Activated T-helper 2 cell treated with anti-CD3 and anti-CD28 coated beads, Interferon-gamma antibody, Interleukin-2, Interleukin-4, amounts not matched to agents 10 μg/mL and 5 μg/mL and 100 μg/mL, durations not matched to agents 14 hours and 24 hours and 36 hours (primary cell): ENCODE measurements around the gene RTKN. TPM values are rescaled to one million over a fixed set of nuclear protein-coding genes. Genes with fewer than 3 reads are reported as not detected.
"Not testable (repeated sequence)": the region's sequence is repeated elsewhere in the genome, so short reads cannot be mapped to it uniquely, and the experiment has no call there.

Experiments used
- DNase-seq: peaks from one replicate; pipeline ENCODE4 v3.0.0; 2021; ENCODE audit warnings: low spot score
- H3K27ac Mint-ChIP-seq: one replicate; pipeline ENCODE4 v1.8.0; 2021; ENCODE audit warnings: mixed read lengths
- H3K27me3 Mint-ChIP-seq: one replicate; pipeline ENCODE4 v1.8.0; 2021; ENCODE audit warnings: low read depth, mixed read lengths
- H3K36me3 Mint-ChIP-seq: one replicate; pipeline ENCODE4 v1.8.0; 2021; ENCODE audit warnings: low read depth, mixed read lengths
- H3K4me1 Mint-ChIP-seq: one replicate; pipeline ENCODE4 v1.8.0; 2021; ENCODE audit warnings: low read depth, mixed read lengths
- H3K4me3 Mint-ChIP-seq: one replicate; pipeline ENCODE4 v1.8.0; 2021; ENCODE audit warnings: low read depth, mild to moderate bottlenecking, moderate library complexity, mixed read lengths
- H3K9me3 Mint-ChIP-seq: one replicate; pipeline ENCODE4 v1.8.0; 2021; ENCODE audit warnings: mixed read lengths
- intact Hi-C: fragments of 100-400 bp; cut with micrococcal nuclease; formaldehyde crosslinking; loops from one replicate; pipeline ENCODE4 v1.15.1; 2023
- total RNA-seq: library from RNA; stranded (reverse); gene quantifications from 2 replicates; pipeline ENCODE4 v1.2.3, GENCODE V29; 2022

The RTKN gene, protein sequence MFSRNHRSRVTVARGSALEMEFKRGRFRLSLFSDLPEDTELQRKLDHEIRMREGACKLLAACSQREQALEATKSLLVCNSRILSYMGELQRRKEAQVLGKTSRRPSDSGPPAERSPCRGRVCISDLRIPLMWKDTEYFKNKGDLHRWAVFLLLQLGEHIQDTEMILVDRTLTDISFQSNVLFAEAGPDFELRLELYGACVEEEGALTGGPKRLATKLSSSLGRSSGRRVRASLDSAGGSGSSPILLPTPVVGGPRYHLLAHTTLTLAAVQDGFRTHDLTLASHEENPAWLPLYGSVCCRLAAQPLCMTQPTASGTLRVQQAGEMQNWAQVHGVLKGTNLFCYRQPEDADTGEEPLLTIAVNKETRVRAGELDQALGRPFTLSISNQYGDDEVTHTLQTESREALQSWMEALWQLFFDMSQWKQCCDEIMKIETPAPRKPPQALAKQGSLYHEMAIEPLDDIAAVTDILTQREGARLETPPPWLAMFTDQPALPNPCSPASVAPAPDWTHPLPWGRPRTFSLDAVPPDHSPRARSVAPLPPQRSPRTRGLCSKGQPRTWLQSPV
- 2.2 and 3.9 TPM in 2 replicates for total RNA-seq

DNA sequence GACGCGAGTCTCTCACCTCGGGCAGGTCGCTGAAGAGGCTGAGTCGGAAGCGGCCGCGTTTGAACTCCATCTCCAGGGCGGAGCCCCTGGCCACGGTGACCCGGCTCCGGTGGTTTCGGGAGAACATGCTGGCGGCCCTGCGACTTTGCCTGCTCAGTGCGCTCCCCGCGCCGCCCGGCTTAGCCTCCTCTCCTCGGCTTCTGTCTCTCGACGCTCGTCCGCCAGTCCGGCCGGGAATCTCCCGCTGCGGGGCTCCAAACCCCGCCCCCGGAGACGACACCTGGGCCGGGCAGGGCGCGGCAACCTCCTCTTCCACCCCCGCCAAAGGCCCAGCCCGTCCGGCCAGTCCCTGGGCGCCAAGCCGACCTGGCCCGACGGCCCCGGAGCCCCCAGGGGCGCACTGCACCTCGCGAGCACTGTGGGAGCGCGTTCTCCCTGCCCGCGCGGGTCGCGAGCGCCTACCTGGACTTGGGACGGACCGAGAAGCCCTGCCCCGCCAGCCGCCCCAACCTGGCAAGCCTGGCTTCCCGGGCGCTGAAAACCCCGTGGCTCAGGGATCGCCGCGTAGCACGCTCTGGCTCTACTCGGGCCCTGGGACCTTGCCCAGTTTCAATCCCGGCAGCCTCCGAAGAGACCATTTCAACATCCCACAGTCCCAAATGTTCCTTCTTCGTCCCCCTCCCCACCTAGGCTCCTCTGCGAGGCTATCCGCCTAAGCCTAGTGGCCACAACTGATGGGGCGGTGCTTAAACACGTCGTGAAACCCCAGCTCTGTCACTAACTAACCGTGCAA, at the start of gene RTKN:
TSS of gene RTKN (minus strand) at position 248 of the 793 bp plus-strand sequence. CDS start at position 127, 121 bp downstream.
- Mint-ChIP-seq H3K9me3 (no peaks in the 10 kb centered on the region), H3K27ac (no peak within 1 kb of the TSS), H3K27me3 (peaks cover 35% of the 10 kb centered on the region), H3K4me1 (peaks cover 10% of the 10 kb centered on the region), H3K36me3 (no peaks in the 10 kb centered on the region), H3K4me3 (peak within 1 kb of the TSS; percentile 61)
- intact Hi-C loops, result loop anchor here (2.0 kb wide), 1 partner anchor 19 kb away; no protein-coding TSS in a partner anchor
- no peak for DNase-seq

DNA sequence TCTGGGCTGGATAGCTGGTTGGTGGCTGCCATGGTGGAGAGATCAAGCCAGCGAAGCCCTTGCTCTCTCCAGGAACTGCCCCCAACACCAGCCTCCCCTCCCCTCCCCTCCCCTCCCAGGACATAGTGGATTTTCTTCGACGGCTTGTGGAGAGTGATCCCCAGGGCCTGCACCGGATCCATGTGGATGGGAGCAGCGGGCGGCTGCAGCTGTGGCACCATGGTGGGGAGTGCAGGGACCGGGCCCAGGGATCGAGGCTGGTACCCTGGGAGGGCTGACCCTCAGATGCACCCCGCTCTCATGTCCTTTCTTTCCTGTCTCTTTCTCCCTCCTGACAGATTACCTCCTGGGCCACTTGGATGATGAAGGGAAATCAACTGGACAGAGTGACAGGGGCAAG, 48.2 kb upstream of the RTKN start:
- H3K27me3 Mint-ChIP-seq, result no peaks in the 10 kb centered on the region
- intact Hi-C loops, result loop anchor here (10.0 kb wide), 1 partner anchor 345 kb away; the partner anchor contains the start of gene HK2
- peaks cover 54% of the 10 kb centered on the region for H3K36me3 Mint-ChIP-seq
- DNase-seq, result no peak
- no peaks in the 10 kb centered on the region for H3K9me3 Mint-ChIP-seq
- no peak overlapping the region for H3K27ac Mint-ChIP-seq
- no peak overlapping the region for H3K4me3 Mint-ChIP-seq
- peaks cover 4% of the 10 kb centered on the region for H3K4me1 Mint-ChIP-seq

- DNase-seq, result no peak
- peaks cover 7% of the 10 kb centered on the region for H3K4me1 Mint-ChIP-seq
- peaks cover 52% of the 10 kb centered on the region for H3K36me3 Mint-ChIP-seq
- H3K27ac Mint-ChIP-seq, result no peak overlapping the region
- H3K4me3 Mint-ChIP-seq, result no peak overlapping the region
- H3K9me3 Mint-ChIP-seq, result no peaks in the 10 kb centered on the region
- no peaks in the 10 kb centered on the region for H3K27me3 Mint-ChIP-seq
- intact Hi-C loops, result no loop called here
Measured at GRCh38 chr2:74488643-74489481, 47.1 kb upstream of the RTKN start.

DNA sequence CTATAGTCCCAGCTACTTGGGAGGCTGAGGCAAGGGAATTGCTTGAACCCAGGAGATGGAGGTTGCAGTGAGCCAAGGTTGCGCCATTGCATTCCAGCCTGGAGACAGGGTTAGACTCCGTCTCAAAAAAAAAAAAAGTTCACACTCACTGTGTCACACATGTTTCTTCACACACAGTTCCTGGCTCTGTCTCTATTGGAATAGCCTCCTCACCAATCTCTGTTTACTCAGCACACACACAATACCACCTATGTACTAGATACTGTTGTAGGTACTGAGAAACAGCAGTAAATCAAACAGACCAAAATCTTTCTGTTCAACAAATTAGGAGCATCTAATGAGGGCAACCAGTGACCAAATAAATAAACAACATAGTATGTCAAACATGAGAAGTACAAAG, 44.4 kb upstream of the RTKN start:
- Mint-ChIP-seq H3K4me1 (peaks cover 18% of the 10 kb centered on the region), H3K27ac (no peak overlapping the region), H3K27me3 (no peaks in the 10 kb centered on the region), H3K9me3 (no peaks in the 10 kb centered on the region), H3K36me3 (peaks cover 36% of the 10 kb centered on the region), H3K4me3 (no peak overlapping the region)
- intact Hi-C loops, result no loop called here
- no peak for DNase-seq

DNA sequence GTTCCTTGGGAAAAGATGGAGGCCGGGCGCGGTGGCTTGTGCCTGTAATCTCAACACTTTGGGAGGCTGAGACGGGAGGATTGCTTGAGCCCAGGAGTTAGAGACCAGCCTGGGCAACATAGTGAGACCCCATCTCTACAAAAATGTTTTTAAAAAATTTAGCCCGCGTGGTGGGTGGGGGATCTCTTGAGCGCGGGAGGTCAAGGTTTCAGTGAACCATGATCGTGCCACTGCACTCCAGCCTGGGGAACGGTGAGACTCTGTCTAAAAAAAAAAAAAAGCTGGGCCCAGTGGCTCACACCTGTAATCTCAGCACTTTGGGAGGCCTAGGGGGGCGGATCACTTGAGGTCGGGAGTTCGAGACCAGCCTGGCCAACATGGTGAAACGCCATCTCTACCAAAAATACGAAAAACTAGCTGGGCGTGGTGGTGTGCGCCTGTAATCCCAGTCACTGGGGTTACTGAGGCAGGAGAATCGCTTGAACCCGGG, 42.0 kb upstream of the RTKN start:
- Mint-ChIP-seq H3K4me3 (peak overlapping the region; percentile 99), H3K36me3 (peaks cover 39% of the 10 kb centered on the region), H3K4me1 (peaks cover 26% of the 10 kb centered on the region), H3K27ac (peak overlapping the region; percentile 99)
- H3K27me3 Mint-ChIP-seq, H3K9me3 Mint-ChIP-seq, DNase-seq: not testable (repeated sequence)
- intact Hi-C loops, result loop anchor here (1.0 to 2.0 kb wide), 5 partner anchors 11 to 104 kb away; partner anchors contain the start of genes AUP1, HTRA2, LBX2 and MRPL53

- H3K4me1 Mint-ChIP-seq, result peaks cover 26% of the 10 kb centered on the region
- no peaks in the 10 kb centered on the region for H3K27me3 Mint-ChIP-seq
- H3K27ac Mint-ChIP-seq, result peak within 1 kb of the TSS; percentile 99
- H3K36me3 Mint-ChIP-seq, result peaks cover 39% of the 10 kb centered on the region
- H3K9me3 Mint-ChIP-seq, result no peaks in the 10 kb centered on the region
- intact Hi-C loops, result loop anchor here (1.0 to 2.0 kb wide), 5 partner anchors 11 to 104 kb away; partner anchors contain the start of genes AUP1, HTRA2, LBX2 and MRPL53
- H3K4me3 Mint-ChIP-seq, result peak within 1 kb of the TSS; percentile 99
- peak; percentile 91 for DNase-seq
Measured at GRCh38 chr2:74482801-74483674, 41.3 kb upstream of the RTKN start, which contains the start of the genes CCDC142 and TTC31. CCDC142 (minus strand) TSS chr2:74482998; CDS start chr2:74482837, 161 bp downstream. TTC31 (plus strand) TSS chr2:74483081; CDS start chr2:74483096, 15 bp downstream.

DNA sequence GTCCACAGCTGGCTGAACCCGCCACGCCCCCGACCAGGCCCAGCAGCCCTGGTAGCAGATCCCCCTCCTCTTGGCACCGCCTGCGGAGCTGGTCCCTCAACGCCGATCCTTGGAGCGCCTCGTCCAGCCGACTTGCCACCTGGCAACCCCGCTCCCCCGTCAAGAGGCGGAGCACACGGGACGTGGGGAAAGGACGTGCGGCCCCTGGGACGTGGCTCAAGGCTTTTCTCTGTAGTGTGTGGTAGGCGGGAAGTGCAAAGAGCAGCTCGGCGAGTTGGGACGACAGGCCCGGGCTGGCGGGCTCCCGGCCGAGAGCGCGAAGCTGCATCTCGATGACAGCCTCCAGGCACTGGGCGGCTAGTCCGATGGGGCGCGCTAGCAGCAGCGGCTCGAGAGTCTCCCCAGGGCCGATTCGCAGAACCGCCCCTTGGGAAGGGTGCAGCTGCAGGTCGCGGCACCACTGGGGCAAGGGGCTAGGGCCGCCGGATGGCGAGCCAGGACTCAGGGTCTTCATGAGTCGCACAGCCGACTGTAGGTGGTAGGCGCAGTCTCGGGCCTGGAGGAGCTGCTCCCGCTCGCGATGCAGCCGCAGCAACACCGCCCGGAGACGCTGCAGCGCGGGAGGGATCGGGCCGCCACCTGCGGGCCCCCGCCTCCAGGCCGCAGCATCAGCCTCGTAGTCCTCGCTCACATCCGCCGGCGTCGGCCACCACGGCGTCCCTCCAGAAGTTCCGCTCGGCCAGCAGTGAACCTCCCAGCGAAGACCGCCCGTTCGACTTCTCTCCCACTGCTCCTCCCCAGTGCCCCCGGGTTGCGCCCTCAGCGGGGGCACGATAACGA, 40.4 kb upstream of the RTKN start:
- Mint-ChIP-seq H3K27me3 (no peaks in the 10 kb centered on the region), H3K9me3 (no peaks in the 10 kb centered on the region), H3K36me3 (peaks cover 44% of the 10 kb centered on the region), H3K4me1 (peaks cover 26% of the 10 kb centered on the region), H3K27ac (peak overlapping the region; percentile 99), H3K4me3 (peak overlapping the region; percentile 99)
- intact Hi-C loops, result loop anchor here (2.0 kb wide), 1 partner anchor 17 kb away; the partner anchor contains the start of gene LBX2
- peak; percentile 60 for DNase-seq

GRCh38 chr2:74481431-74481830, 39.7 kb upstream of the RTKN start:
- peaks cover 45% of the 10 kb centered on the region for H3K36me3 Mint-ChIP-seq
- intact Hi-C loops, result no loop called here
- no peaks in the 10 kb centered on the region for H3K9me3 Mint-ChIP-seq
- no peak for DNase-seq
- H3K27me3 Mint-ChIP-seq, result no peaks in the 10 kb centered on the region
- H3K4me3 Mint-ChIP-seq, result peak overlapping the region; percentile 99
- peaks cover 23% of the 10 kb centered on the region for H3K4me1 Mint-ChIP-seq
- H3K27ac Mint-ChIP-seq, result no peak overlapping the region

GRCh38 chr2:74474899-74475298, 33.2 kb upstream of the RTKN start:
- Mint-ChIP-seq H3K4me3 (no peak overlapping the region), H3K27me3 (no peaks in the 10 kb centered on the region), H3K9me3 (no peaks in the 10 kb centered on the region), H3K36me3 (peaks cover 58% of the 10 kb centered on the region), H3K27ac (no peak overlapping the region), H3K4me1 (peaks cover 25% of the 10 kb centered on the region)
- intact Hi-C loops, result no loop called here
- no peak for DNase-seq

DNA sequence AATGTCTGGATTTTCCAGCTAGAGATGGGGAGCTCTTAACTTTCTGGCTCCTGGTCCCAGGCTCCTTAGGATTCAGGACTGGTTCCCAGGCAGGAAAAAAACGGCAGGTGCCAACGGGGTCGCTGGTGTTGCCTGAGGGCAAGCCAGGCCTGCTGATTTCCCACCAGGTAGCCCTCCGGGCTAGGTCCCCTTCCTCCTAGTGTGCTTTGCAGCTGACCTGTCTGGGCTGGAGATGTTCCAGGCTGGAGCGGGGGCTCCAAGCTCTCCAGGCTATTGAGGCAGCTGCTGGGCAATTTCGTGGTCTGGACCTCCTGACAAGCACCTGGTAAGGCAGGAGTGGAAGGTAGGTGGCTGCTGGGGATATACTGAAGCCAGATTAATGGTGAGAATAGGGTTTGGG, 32.7 kb upstream of the RTKN start:
- no peak overlapping the region for H3K27ac Mint-ChIP-seq
- peaks cover 57% of the 10 kb centered on the region for H3K36me3 Mint-ChIP-seq
- peak overlapping the region; percentile 39 for H3K4me3 Mint-ChIP-seq
- no peak for DNase-seq
- peaks cover 27% of the 10 kb centered on the region for H3K4me1 Mint-ChIP-seq
- intact Hi-C loops, result no loop called here
- no peaks in the 10 kb centered on the region for H3K27me3 Mint-ChIP-seq
- no peaks in the 10 kb centered on the region for H3K9me3 Mint-ChIP-seq
